ENCODE measurements around the gene OLA1.

The OLA1 gene

DNA sequence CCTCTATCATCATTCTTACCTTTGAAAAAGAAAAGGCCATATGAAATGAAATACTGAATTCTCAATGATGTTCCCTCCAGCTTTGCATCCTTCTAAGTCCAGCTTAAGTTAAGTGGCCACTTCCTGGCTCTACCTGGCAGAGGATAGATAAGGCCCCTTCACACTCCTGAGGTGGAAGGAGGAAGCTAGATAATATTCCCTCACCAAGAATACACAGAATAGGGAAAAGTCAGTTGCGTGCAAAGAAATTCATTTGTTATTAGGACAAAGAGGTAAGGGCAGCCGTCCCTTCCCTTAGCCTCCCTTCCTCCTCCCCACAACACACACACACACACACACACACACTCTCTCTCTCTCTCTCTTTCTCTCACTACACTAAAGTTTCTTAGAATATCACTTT is 37.5 kb downstream of the OLA1 start:
- H3F3A ChIP-seq (ENCODE audit: insufficient read depth, low read length): no peaks in the 10 kb centered on the region
- no peak overlapping the region for H3K4me2 ChIP-seq (ENCODE audit: low read depth, low read length)
- H4K20me1 ChIP-seq (ENCODE audit: insufficient read depth, low read length): peaks cover 3% of the 10 kb centered on the region; the same call in 1 of the 2 replicates
- H3K4me3 ChIP-seq (ENCODE audit: low read length): no peak overlapping the region
- TF ChIP-seq, protein P1, sequence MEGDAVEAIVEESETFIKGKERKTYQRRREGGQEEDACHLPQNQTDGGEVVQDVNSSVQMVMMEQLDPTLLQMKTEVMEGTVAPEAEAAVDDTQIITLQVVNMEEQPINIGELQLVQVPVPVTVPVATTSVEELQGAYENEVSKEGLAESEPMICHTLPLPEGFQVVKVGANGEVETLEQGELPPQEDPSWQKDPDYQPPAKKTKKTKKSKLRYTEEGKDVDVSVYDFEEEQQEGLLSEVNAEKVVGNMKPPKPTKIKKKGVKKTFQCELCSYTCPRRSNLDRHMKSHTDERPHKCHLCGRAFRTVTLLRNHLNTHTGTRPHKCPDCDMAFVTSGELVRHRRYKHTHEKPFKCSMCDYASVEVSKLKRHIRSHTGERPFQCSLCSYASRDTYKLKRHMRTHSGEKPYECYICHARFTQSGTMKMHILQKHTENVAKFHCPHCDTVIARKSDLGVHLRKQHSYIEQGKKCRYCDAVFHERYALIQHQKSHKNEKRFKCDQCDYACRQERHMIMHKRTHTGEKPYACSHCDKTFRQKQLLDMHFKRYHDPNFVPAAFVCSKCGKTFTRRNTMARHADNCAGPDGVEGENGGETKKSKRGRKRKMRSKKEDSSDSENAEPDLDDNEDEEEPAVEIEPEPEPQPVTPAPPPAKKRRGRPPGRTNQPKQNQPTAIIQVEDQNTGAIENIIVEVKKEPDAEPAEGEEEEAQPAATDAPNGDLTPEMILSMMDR (IDR thresholded peaks at IDR 0.05; ENCODE audit: low read length): no peak
- H3K9me2 ChIP-seq (replicated peaks; ENCODE audit: insufficient read depth, low read length): no peaks in the 10 kb centered on the region
- H3K4me1 ChIP-seq (ENCODE audit: low read length): no peaks in the 10 kb centered on the region
- H3K9me3 ChIP-seq (replicated peaks; ENCODE audit: insufficient read depth, low read length): no peaks in the 10 kb centered on the region
- H2AFZ ChIP-seq (ENCODE audit: low read length): no peak overlapping the region
- 0 out of 2 replicates have a peak, but pooled peaks cover 4% of the 10 kb centered on the region for H3K36me3 ChIP-seq (replicated peaks; ENCODE audit: insufficient read depth, low read length)
- no peak overlapping the region for H3K9ac ChIP-seq (ENCODE audit: low read length)
- no peaks in the 10 kb centered on the region for H3K27me3 ChIP-seq (replicated peaks; ENCODE audit: insufficient read depth, low read length)
- DNase-seq: no peak
- H3K79me2 ChIP-seq (ENCODE audit: low read length): peaks cover 39% of the 10 kb centered on the region
- no peak overlapping the region for H3K27ac ChIP-seq (ENCODE audit: low read length)

DNA sequence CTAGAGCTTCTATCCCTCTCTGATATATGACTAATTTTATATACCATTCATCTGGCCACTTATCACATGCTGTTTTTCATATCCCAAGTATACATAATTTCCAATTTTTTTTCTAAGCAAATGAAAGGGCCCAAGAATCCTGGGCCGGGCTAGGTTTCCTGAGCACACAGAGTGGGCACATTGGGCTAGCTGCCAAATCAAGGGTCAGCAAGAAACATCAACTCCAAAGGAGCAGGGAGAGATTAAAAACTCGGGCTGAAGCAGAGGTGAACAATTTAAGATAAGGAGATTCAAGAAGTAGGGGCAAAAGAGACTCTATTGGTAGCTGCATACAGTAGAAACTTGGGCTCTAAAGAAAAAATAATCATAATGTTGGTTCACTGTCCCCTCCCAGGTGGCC is 39.0 kb downstream of the OLA1 start:
- TF ChIP-seq EZH2phosphoT487 (IDR thresholded peaks at IDR 0.05; ENCODE audit: low read length): no peak
- TF ChIP-seq, protein P1 (IDR thresholded peaks at IDR 0.05; ENCODE audit: low read length): no peak
- no peak for TF ChIP-seq EZH2 (optimal IDR thresholded peaks at IDR 0.05; ENCODE audit: low read depth, low read length)
- Histone ChIP-seq H3K79me2 (ENCODE audit: low read length) (peaks cover 39% of the 10 kb centered on the region), H3K4me1 (ENCODE audit: low read length) (no peaks in the 10 kb centered on the region), H3K27me3 (replicated peaks; ENCODE audit: insufficient read depth, low read length) (no peaks in the 10 kb centered on the region), H4K20me1 (ENCODE audit: insufficient read depth, low read length) (peaks cover 3% of the 10 kb centered on the region; the same call in 1 of the 2 replicates), H3K4me2 (ENCODE audit: low read depth, low read length) (no peak overlapping the region), H2AFZ (ENCODE audit: low read length) (no peak overlapping the region), H3K4me3 (ENCODE audit: low read length) (no peak overlapping the region), H3K27ac (ENCODE audit: low read length) (no peak overlapping the region), H3K9me2 (replicated peaks; ENCODE audit: insufficient read depth, low read length) (no peaks in the 10 kb centered on the region), H3K36me3 (replicated peaks; ENCODE audit: insufficient read depth, low read length) (no peaks in the 10 kb centered on the region), H3K9me3 (replicated peaks; ENCODE audit: insufficient read depth, low read length) (no peaks in the 10 kb centered on the region), H3F3A (ENCODE audit: insufficient read depth, low read length) (no peaks in the 10 kb centered on the region), H3K9ac (ENCODE audit: low read length) (no peak overlapping the region)
- no peak for DNase-seq

DNA sequence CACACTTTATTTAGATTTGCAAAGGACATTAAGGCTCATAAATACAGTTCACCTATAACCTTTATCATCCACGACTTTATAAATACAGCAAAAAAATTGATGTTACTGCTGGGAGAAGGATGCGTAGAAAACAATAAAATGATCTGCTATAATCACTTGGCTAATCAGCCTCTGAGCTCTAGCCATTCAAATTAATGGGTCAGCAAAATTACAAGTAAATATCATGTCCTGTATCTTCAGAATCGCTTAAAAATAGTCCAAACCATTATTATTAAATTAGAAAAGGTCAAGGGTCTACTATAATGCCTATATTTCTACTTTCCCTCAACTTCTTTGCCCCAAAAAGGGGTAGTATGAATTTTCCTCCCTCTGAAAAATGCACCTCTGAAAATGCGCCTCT is 40.3 kb downstream of the OLA1 start:
- H3K36me3 ChIP-seq (replicated peaks; ENCODE audit: insufficient read depth, low read length): no peaks in the 10 kb centered on the region
- H3K9me3 ChIP-seq (replicated peaks; ENCODE audit: insufficient read depth, low read length): no peaks in the 10 kb centered on the region
- H3K9ac ChIP-seq (ENCODE audit: low read length): no peak overlapping the region
- H3K27ac ChIP-seq (ENCODE audit: low read length): no peak overlapping the region
- peaks cover 3% of the 10 kb centered on the region; the same call in 1 of the 2 replicates for H4K20me1 ChIP-seq (ENCODE audit: insufficient read depth, low read length)
- TF ChIP-seq EZH2phosphoT487 (IDR thresholded peaks at IDR 0.05; ENCODE audit: low read length) (no peak), EZH2 (optimal IDR thresholded peaks at IDR 0.05; ENCODE audit: low read depth, low read length) (no peak)
- DNase-seq: no peak
- H3K4me1 ChIP-seq (ENCODE audit: low read length): no peaks in the 10 kb centered on the region
- no peak overlapping the region for H3K4me2 ChIP-seq (ENCODE audit: low read depth, low read length)
- H3K79me2 ChIP-seq (ENCODE audit: low read length): peaks cover 37% of the 10 kb centered on the region
- H3F3A ChIP-seq (ENCODE audit: insufficient read depth, low read length): no peaks in the 10 kb centered on the region
- no peak overlapping the region for H3K4me3 ChIP-seq (ENCODE audit: low read length)
- no peaks in the 10 kb centered on the region for H3K27me3 ChIP-seq (replicated peaks; ENCODE audit: insufficient read depth, low read length)
- H3K9me2 ChIP-seq (replicated peaks; ENCODE audit: insufficient read depth, low read length): no peaks in the 10 kb centered on the region
- no peak overlapping the region for H2AFZ ChIP-seq (ENCODE audit: low read length)

DNA sequence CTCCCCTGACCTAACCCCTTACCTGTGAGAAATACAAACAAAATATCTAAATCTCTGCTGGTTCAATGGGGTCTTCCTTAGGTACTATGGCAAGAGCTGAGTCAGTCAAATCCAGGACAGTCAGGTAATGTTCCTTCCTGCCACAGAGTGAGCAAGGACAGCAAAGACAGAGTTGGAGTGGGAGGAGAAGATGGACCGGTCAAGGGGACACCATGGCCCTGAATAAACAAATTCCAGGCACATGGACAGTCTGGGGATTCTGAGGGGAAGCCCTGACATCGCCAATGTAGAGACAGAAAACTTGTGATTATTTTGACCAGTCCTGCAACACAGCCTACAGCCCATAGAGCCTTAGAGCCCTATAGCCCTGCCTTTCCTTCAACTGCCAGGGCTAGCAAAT is 42.8 kb downstream of the OLA1 start:
- H3K27me3 ChIP-seq (replicated peaks; ENCODE audit: insufficient read depth, low read length): no peaks in the 10 kb centered on the region
- H4K20me1 ChIP-seq (ENCODE audit: insufficient read depth, low read length): peaks cover 6% of the 10 kb centered on the region; the same call in 1 of the 2 replicates
- no peak for DNase-seq

More for the DNA sequence above, 42.8 kb downstream of the OLA1 start:
- H3K9ac ChIP-seq (ENCODE audit: low read length): no peak overlapping the region
- no peak overlapping the region for H3K27ac ChIP-seq (ENCODE audit: low read length)
- H2AFZ ChIP-seq (ENCODE audit: low read length): no peak overlapping the region
- no peaks in the 10 kb centered on the region for H3K9me2 ChIP-seq (replicated peaks; ENCODE audit: insufficient read depth, low read length)
- no peaks in the 10 kb centered on the region for H3K36me3 ChIP-seq (replicated peaks; ENCODE audit: insufficient read depth, low read length)
- no peak overlapping the region for H3K4me2 ChIP-seq (ENCODE audit: low read depth, low read length)
- no peak overlapping the region for H3K4me3 ChIP-seq (ENCODE audit: low read length)
- no peaks in the 10 kb centered on the region for H3F3A ChIP-seq (ENCODE audit: insufficient read depth, low read length)
- H3K9me3 ChIP-seq (replicated peaks; ENCODE audit: insufficient read depth, low read length): no peaks in the 10 kb centered on the region
- TF ChIP-seq EZH2phosphoT487 (IDR thresholded peaks at IDR 0.05; ENCODE audit: low read length) (no peak), EZH2 (optimal IDR thresholded peaks at IDR 0.05; ENCODE audit: low read depth, low read length) (no peak)
- TF ChIP-seq, protein P1 (IDR thresholded peaks at IDR 0.05; ENCODE audit: low read length): no peak
- peaks cover 56% of the 10 kb centered on the region for H3K79me2 ChIP-seq (ENCODE audit: low read length)
- no peaks in the 10 kb centered on the region for H3K4me1 ChIP-seq (ENCODE audit: low read length)
